WI38 (cell line): ENCODE data around the gene FNBP1.

Experiments used
- H3K4me3 ChIP-seq: 2 replicates; pipeline ENCODE4 v1.5.1; 2011; ENCODE audit warnings: low read depth, mild to moderate bottlenecking, control low read depth, low read length
- CTCF ChIP-seq: IDR thresholded peaks from 2 replicates; pipeline ENCODE4 v1.5.1; 2012; ENCODE audit warnings: low read depth, mild to moderate bottlenecking, control low read depth, low read length

The FNBP1 gene

GRCh38 chr9:129885018-129885669, 157.8 kb downstream of the FNBP1 start:
- TF ChIP-seq CTCF: no peak
- no peak overlapping the region for H3K4me3 ChIP-seq

- peak overlapping the region; percentile 27; the same call in 1 of the 2 replicates for H3K4me3 ChIP-seq
- TF ChIP-seq CTCF: no peak
Observed at GRCh38 chr9:129884220-129885017, 158.6 kb downstream of the FNBP1 start.

- H3K4me3 ChIP-seq: no peak overlapping the region
- TF ChIP-seq CTCF: no peak
Observed at GRCh38 chr9:129881547-129882324, 161.3 kb downstream of the FNBP1 start.

DNA sequence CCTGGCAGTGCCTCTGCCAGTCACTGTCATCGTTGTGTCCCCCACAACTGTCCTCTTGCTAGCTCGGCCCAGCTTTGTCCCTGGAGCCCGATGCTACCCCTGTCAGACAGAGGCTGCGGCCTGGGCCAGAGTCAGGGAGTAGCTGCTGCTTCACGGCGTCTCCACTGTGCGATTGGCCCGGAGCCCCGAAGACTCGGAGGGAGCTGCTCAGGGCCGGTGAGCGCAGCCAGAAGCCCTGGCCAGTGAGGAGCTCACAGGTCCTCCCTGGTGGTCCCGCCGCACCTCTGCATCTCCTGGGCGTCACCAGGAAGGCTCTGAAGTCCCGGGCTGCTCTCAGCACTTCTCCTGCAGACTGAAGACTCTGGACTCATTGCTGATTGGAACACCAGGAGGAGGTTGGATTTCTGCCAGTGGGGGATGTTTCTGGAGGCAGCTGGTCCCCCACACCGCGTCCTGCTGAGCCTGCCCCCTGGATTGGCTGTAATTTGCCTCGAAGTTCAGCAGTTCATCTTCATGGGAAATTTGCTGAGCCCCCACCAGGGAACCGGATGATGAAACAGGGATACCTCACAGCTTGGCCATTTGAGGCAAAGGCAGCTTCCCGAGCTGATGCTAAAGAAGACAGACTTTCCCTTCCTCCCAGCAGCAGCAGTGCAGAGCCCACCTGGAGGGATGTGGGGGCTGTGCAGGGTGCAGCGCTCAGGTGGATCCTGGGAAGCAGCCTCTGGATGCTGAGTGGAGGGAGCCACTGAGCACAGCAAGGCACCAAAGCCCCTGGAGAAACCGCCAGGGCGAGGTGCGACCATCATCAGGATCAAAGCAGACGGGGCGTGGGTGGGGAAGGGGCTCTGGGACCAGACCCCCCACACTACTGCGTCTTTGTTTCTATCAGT, 162.1 kb downstream of the FNBP1 start:
- no peak overlapping the region for H3K4me3 ChIP-seq
- TF ChIP-seq CTCF: no peak

DNA sequence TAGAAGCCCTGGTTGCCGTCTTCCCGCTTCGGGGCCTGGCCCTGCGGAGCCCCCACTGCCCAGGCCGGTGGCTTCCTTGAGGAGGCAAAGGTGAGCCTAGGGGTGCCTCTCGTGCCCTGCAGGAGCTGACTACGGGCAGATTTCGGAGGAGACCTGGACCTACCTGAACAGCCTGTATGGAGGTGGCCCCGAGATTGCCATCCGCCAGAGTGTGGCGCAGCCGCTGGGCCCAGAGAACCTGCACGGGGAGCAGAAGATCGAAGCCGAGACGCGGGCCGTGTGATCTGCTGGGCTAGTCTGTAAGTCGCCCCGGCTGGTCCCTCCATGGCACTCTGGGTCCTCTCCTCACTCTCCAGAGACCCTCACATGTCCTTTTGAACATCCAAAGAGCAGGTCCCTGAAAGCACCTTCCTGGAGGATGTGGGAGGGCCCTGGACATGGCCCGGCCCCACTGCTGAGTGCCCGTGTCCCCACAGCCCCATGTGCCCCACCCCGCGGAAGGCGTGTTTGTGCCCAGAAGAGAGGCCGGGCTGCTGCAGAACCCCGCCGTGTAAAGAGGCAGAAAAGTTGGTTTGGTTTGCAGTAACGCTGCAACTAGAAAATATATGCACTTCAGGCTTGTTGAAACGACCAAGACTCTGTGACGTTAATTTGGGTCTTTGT, 162.9 kb downstream of the FNBP1 start:
- no peak overlapping the region for H3K4me3 ChIP-seq
- no peak for TF ChIP-seq CTCF

DNA sequence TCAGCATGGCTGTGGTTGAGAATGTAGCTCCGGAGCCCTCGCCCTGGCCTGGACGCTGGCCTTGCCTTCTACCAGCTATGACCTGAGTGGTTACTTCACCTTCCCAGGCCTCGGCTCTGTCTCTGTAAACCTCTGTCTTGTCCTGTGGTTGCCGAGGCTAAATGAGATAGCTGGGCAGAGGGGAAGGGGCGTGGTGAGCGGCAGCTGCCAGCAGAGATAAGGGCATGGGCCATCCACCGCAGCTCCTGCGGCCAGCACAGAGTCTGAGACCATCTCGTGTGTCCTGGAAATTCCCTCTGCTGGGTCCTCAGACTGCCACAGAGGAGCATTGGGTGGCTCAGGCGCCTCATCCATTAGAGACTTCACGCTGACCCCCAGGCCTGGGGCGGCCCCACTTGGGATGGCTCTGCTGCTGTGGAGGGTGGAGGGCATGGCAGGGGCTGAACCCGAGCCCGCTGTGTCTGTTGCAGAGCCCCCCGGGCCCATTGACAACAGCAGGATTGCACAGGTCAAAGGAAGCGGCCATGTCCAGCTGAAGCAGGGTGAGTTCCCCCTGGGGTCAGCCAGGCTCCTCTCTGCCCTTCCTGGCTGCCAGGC, 163.8 kb downstream of the FNBP1 start:
- no peak for TF ChIP-seq CTCF
- H3K4me3 ChIP-seq: no peak overlapping the region
